BLaER1 treated with 17β-estradiol and CSF1 and Interleukin-3, amounts not matched to agents 10 nM and 100 nM (cell line): ENCODE results near the gene PAPSS1.
"Not testable (repeated sequence)": the region's sequence is repeated elsewhere in the genome, so short reads cannot be mapped to it uniquely, and the experiment has no call there.

Experiments used
- H3K27ac ChIP-seq, 11 experiments: shearing (Covaris generic); formaldehyde crosslinking; 2 replicates each; pipeline ENCODE4 v1.8.1; 2022
- H3K27me3 ChIP-seq, 11 experiments: shearing (Covaris generic); formaldehyde crosslinking; 2 replicates each; pipeline ENCODE4 v1.8.1; 2022
- H3K36me3 ChIP-seq, 11 experiments: shearing (Covaris generic); formaldehyde crosslinking; 2 replicates each; pipeline ENCODE4 v1.8.1; 2022
- H3K4me1 ChIP-seq, 10 experiments: shearing (Covaris generic); formaldehyde crosslinking; 2 replicates each; pipeline ENCODE4 v1.8.1; 2022
- H3K4me2 ChIP-seq, 11 experiments: shearing (Covaris generic); formaldehyde crosslinking; 2 replicates each; pipeline ENCODE4 v1.8.1; 2022
- H3K4me3 ChIP-seq, 10 experiments: shearing (Covaris generic); formaldehyde crosslinking; 2 replicates each; pipeline ENCODE4 v1.8.1; 2022
- H3K9ac ChIP-seq, 11 experiments: shearing (Covaris generic); formaldehyde crosslinking; 2 replicates each; pipeline ENCODE4 v1.8.1; 2022
- H3K9me3 ChIP-seq, 11 experiments: shearing (Covaris generic); formaldehyde crosslinking; replicated peaks in 1 of 11; 2 replicates each; pipeline ENCODE4 v1.8.1; 2022
- H4K20me1 ChIP-seq, 11 experiments: shearing (Covaris generic); formaldehyde crosslinking; 2 replicates each; pipeline ENCODE4 v1.8.1; 2022
- Cebpa-rat ChIP-seq, 11 experiments: shearing (Covaris generic); IDR thresholded peaks; 2 replicates each; pipeline ENCODE4 v1.8.1; 2022

PAPSS1 gene

DNA sequence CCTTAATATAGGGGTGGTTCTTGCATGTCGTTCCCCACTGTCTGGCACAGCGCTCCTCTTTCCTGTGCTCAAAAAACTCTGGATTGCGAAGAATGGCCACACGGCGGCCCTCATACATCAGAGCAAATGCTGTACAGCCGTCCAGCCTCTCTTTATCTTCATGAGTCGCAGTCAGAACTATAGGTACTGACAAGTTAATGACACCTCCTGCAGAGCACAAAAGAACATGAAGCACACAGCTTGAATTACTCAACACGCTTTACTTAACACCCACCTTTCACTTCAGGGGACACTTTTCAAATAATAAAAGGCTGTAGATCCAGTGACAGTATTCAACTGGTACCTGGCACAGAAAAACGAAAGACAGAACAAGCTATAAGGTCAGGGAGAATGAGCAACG, 65.3 kb downstream of the PAPSS1 start:
- no peaks in the 10 kb centered on the region for H4K20me1 ChIP-seq
- H3K4me1 ChIP-seq: peaks cover 0 to 22% (median 0%) of the 10 kb centered on the region in 10 experiments; a peak in 5 of 20 replicates
- no peak overlapping the region for H3K27ac ChIP-seq
- H3K9ac ChIP-seq: no peak overlapping the region
- H3K9me3 ChIP-seq: peaks cover 0 to 24% (median 11%) of the 10 kb centered on the region in 11 experiments; a peak in 17 of 22 replicates
- no peak overlapping the region for H3K4me2 ChIP-seq
- H3K27me3 ChIP-seq: no peaks in the 10 kb centered on the region
- H3K4me3 ChIP-seq: no peak overlapping the region
- peaks cover 57 to 93% (median 77%) of the 10 kb centered on the region in 11 experiments for H3K36me3 ChIP-seq
- no peak for TF ChIP-seq Cebpa-rat (IDR thresholded peaks at IDR 0.05)

DNA sequence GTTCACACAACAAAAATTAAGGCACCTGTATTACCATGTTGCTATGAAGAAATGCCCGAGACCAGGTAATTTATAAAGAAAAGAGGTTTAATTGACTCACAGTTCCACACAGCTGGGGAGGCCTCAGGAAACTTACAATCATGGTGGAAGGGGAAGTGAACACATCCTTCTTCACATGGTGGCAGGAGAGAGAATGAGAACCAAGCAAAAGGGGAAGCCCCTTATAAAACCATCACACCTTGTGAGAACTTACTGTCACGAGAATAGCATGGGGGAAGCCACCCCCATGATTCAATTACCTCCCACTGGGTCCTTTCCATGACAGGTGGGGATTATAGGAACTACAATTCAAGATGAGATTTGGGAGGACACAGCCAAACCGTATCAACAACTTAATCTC, 68.6 kb downstream of the PAPSS1 start:
- not testable (repeated sequence) for H3K27me3 ChIP-seq, H3K9ac ChIP-seq, H4K20me1 ChIP-seq, H3K4me3 ChIP-seq
- Histone ChIP-seq H3K4me2 (peak overlapping the region in 1 of 11 experiments; percentile 36; a peak in 2 of 22 replicates), H3K9me3 (peaks cover 0 to 24% (median 11%) of the 10 kb centered on the region in 11 experiments; a peak in 17 of 22 replicates), H3K36me3 (peaks cover 54 to 93% (median 80%) of the 10 kb centered on the region in 11 experiments), H3K4me1 (peaks cover 0 to 15% (median 7%) of the 10 kb centered on the region in 10 experiments; a peak in 12 of 20 replicates), H3K27ac (peak overlapping the region in 1 of 11 experiments; percentile 62; a peak in 2 of 22 replicates)

DNA sequence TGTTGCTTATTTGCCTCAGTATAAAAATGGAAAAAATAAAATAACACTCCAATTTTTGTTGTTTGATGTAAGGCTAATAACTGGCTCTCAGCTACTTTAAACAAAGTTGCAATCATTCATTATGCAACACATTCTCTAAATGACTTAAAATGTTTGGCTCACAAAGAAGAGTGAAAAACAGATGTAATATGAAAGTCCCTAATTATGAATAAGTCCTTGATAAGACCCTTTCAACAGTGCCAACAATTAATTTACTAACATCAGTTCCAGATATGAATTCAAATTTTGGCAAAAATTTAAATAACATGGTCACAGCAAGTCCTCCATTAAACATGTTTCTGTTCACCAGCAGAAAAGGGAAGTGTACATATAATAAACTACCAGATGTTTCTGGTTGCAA, 69.8 kb downstream of the PAPSS1 start:
- Histone ChIP-seq H4K20me1 (peaks cover 0 to 7% (median 0%) of the 10 kb centered on the region in 11 experiments; a peak in 2 of 22 replicates), H3K27me3 (no peaks in the 10 kb centered on the region), H3K27ac (peak overlapping the region in 3 of 11 experiments; percentile 31 to 62 (median 38); a peak in 5 of 22 replicates)

DNA sequence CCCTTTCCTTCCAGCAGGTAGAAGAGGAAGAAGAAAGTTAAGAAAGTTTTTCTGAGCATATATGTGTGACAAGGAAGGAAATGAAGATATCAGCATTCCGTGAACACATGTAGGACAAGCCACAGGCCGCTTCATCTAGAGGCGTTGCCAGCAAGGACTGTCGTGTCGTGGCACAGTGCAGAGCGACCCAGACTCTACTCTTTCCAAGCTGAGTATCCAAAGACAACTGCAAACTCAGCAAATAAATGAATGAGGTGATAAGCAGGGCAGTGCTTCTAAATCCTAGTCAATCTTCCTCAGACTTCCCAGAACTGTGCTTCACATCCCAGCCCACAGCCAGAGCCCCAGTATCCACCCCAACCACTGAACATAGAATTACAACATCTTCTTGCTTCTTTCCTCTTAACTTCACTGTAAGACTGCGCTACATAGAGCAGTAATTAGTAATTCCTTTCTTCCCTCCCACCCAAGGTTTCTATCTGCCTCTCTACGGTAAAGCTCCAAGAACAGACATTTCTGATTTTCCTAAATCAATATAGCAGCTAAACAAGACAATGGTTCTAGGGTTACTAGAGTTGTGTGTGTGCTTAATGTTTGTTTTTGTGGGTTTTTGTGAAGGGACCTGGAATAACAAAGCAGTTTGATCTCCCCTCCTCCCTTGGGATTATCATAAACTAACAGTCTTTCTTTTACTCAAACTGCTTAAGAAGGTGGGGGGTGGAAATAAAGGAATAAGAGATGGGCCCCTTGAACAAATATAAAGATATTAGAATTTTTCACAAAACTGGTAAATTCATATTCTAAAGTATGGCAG, 71.6 kb downstream of the PAPSS1 start:
- H3K27ac ChIP-seq: no peak overlapping the region
- H3K27me3 ChIP-seq: no peaks in the 10 kb centered on the region
- no peak for TF ChIP-seq Cebpa-rat (IDR thresholded peaks at IDR 0.05)
- H4K20me1 ChIP-seq: peaks cover 0 to 7% (median 0%) of the 10 kb centered on the region in 11 experiments; a peak in 2 of 22 replicates
- peaks cover 0 to 23% (median 11%) of the 10 kb centered on the region in 11 experiments; a peak in 17 of 22 replicates for H3K9me3 ChIP-seq
- H3K36me3 ChIP-seq: peaks cover 53 to 93% (median 81%) of the 10 kb centered on the region in 11 experiments
- H3K4me3 ChIP-seq: no peak overlapping the region
- peak overlapping the region in 1 of 11 experiments; percentile 7; a peak in 2 of 22 replicates for H3K4me2 ChIP-seq
- H3K9ac ChIP-seq: no peak overlapping the region
- H3K4me1 ChIP-seq: peaks cover 0 to 15% (median 7%) of the 10 kb centered on the region in 10 experiments; a peak in 12 of 20 replicates

More for the DNA sequence above, 69.8 kb downstream of the PAPSS1 start:
- no peak overlapping the region for H3K9ac ChIP-seq
- H3K9me3 ChIP-seq: peaks cover 0 to 24% (median 11%) of the 10 kb centered on the region in 11 experiments; a peak in 17 of 22 replicates
- no peak for TF ChIP-seq Cebpa-rat (IDR thresholded peaks at IDR 0.05)
- no peak overlapping the region for H3K4me3 ChIP-seq
- 0 out of 22 replicates have a peak overlapping the region, but pooled peaks of 1 of the 11 experiments have one; percentile 36 for H3K4me2 ChIP-seq
- H3K4me1 ChIP-seq: peaks cover 0 to 15% (median 7%) of the 10 kb centered on the region in 10 experiments; a peak in 12 of 20 replicates
- H3K36me3 ChIP-seq: peaks cover 54 to 93% (median 82%) of the 10 kb centered on the region in 11 experiments

DNA sequence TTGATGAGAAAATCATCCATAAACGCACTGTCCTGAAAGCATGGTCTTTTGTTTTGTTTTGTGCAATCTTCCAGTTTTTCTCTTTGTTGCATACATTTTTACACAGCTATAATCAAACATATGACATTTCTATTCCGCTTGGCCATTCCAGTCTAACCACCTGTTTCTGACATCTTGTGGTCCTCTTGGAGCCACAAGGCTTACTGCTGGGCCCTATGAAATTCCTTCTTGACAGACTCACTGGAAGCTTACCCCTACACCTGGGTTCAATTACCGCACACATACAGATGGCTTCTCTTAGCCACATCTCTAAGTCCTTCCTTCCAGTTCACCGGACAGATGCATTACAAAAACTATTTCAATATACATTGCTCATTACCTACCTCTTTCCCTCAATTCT, 72.4 kb downstream of the PAPSS1 start:
- H4K20me1 ChIP-seq: peaks cover 0 to 7% (median 0%) of the 10 kb centered on the region in 11 experiments; a peak in 3 of 22 replicates
- peaks cover 55 to 94% (median 82%) of the 10 kb centered on the region in 11 experiments for H3K36me3 ChIP-seq
- no peak overlapping the region for H3K27ac ChIP-seq
- H3K27me3 ChIP-seq: no peaks in the 10 kb centered on the region
- no peak overlapping the region for H3K4me2 ChIP-seq
- no peak overlapping the region for H3K4me3 ChIP-seq
- no peak overlapping the region for H3K9ac ChIP-seq
- H3K9me3 ChIP-seq: peaks cover 0 to 20% (median 11%) of the 10 kb centered on the region in 11 experiments; a peak in 17 of 22 replicates
- no peak for TF ChIP-seq Cebpa-rat (IDR thresholded peaks at IDR 0.05)
- H3K4me1 ChIP-seq: peaks cover 0 to 15% (median 7%) of the 10 kb centered on the region in 10 experiments; a peak in 12 of 20 replicates

DNA sequence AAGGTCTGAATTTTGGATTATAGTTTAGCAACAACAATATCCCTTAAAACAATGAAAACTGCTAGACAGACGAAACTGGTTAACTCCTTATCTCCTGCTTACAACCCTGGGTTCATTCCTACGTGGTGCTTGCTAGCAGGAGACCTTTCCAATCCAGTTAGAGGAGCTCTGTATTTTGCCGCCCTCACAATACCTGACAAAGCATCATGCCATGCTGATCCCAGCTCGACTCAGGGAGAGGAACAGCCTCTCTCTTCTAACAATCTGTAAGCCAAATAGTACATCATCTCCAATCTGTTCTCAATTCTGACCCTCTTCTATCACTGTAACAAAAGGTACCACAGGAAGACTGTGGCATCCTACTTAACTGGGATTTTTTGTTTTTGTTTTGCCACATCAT, 74.4 kb downstream of the PAPSS1 start:
- Histone ChIP-seq H3K4me3 (no peak overlapping the region), H3K9me3 (0 out of 22 replicates have a peak, but pooled peaks cover 0 to 3% (median 0%) of the 10 kb centered on the region in 11 experiments), H3K36me3 (peaks cover 40 to 91% (median 68%) of the 10 kb centered on the region in 11 experiments), H3K4me1 (peaks cover 0 to 10% (median 6%) of the 10 kb centered on the region in 10 experiments; a peak in 11 of 20 replicates), H4K20me1 (peaks cover 0 to 12% (median 0%) of the 10 kb centered on the region in 11 experiments; a peak in 3 of 22 replicates), H3K9ac (no peak overlapping the region), H3K27ac (no peak overlapping the region), H3K4me2 (no peak overlapping the region), H3K27me3 (no peaks in the 10 kb centered on the region)
- no peak for TF ChIP-seq Cebpa-rat (IDR thresholded peaks at IDR 0.05)

DNA sequence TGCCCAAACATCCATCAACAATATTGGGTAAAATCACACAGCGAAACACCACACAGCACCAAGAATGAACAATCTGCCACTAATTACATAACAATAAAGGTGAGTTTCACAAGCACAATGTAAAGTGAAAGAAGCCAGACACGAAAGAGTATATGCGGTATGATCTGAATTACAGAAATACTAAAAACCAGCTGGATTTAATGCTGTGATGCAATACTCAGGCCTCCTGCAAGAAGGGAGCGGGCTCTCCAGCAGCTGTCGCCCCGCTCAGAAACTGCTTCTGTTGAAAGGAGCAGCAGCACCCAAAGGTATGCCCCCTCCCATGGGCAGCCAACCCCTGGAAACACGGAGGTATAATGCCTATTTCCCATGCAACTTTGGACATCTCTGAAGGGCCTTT, 77.0 kb downstream of the PAPSS1 start:
- Histone ChIP-seq H3K27ac (no peak overlapping the region), H3K9ac (no peak overlapping the region), H4K20me1 (peaks cover 0 to 22% (median 0%) of the 10 kb centered on the region in 11 experiments; a peak in 3 of 22 replicates), H3K27me3 (no peaks in the 10 kb centered on the region), H3K36me3 (peaks cover 26 to 95% (median 48%) of the 10 kb centered on the region in 11 experiments), H3K4me1 (no peaks in the 10 kb centered on the region), H3K9me3 (0 out of 22 replicates have a peak, but pooled peaks cover 0 to 3% (median 0%) of the 10 kb centered on the region in 11 experiments), H3K4me2 (no peak overlapping the region), H3K4me3 (no peak overlapping the region)
- TF ChIP-seq Cebpa-rat (IDR thresholded peaks at IDR 0.05): 0 out of 22 replicates have a peak, but pooled peaks of 1 of the 11 experiments have one; percentile 18

DNA sequence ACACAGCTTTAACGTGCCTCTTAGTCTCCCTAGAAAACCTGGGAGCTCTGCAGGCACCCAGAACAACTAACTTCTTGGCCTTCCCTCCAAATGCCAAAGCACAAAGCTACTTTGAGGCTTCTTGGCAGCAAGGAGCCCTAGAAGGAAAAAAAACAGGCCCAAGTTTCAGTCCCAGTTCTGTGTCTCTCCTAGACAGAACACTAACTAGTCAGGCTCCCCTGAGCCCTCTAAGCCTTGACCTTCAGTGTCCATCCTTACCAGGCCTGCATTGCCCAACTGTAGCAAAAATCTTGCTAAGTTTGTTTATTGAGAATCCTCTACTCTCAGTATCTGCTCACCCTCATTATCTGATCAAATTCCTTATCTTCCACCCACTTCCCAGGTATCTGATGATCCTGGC, 79.2 kb downstream of the PAPSS1 start:
- Histone ChIP-seq H3K27me3 (no peaks in the 10 kb centered on the region), H3K27ac (no peak overlapping the region), H4K20me1 (peaks cover 0 to 22% (median 0%) of the 10 kb centered on the region in 11 experiments; a peak in 2 of 22 replicates), H3K9me3 (0 out of 22 replicates have a peak, but pooled peaks cover 0 to 3% (median 0%) of the 10 kb centered on the region in 11 experiments), H3K4me2 (no peak overlapping the region), H3K4me3 (no peak overlapping the region), H3K4me1 (no peaks in the 10 kb centered on the region), H3K9ac (no peak overlapping the region), H3K36me3 (peaks cover 24 to 91% (median 35%) of the 10 kb centered on the region in 11 experiments)
- TF ChIP-seq Cebpa-rat (IDR thresholded peaks at IDR 0.05): no peak

DNA sequence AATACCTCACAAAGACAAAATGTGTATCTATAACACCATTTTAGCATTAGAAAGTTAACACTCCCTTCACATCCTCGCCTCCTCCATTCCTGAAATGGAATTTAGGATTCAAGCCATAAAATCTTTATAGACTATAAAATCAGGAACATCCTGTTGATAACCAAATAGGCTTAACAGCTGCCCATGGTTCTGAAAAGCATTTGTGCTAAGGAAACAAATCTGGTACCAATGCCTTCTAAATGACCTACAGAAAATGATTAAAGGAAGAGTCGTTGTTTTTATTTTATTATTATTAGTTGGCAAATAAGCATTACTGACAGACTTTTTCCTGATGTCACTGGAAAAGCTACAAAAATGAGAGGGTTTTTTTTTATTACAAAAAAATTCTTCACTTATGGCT, 79.8 kb downstream of the PAPSS1 start:
- no peak for TF ChIP-seq Cebpa-rat (IDR thresholded peaks at IDR 0.05)
- peaks cover 0 to 18% (median 0%) of the 10 kb centered on the region in 11 experiments; a peak in 2 of 22 replicates for H4K20me1 ChIP-seq
- H3K27ac ChIP-seq: no peak overlapping the region
- H3K4me2 ChIP-seq: no peak overlapping the region
- no peaks in the 10 kb centered on the region for H3K27me3 ChIP-seq
- no peaks in the 10 kb centered on the region for H3K4me1 ChIP-seq
- H3K36me3 ChIP-seq: peaks cover 24 to 90% (median 30%) of the 10 kb centered on the region in 11 experiments
- H3K9ac ChIP-seq: no peak overlapping the region
- H3K4me3 ChIP-seq: no peak overlapping the region
- 0 out of 22 replicates have a peak, but pooled peaks cover 0 to 3% (median 0%) of the 10 kb centered on the region in 11 experiments for H3K9me3 ChIP-seq
